Astrocyte of the spinal cord (primary cell): Measurements from ENCODE around the gene NUP42.

Experiments
- DNase-seq: peaks from one replicate; pipeline ENCODE4 v3.0.0; 2011; ENCODE audit warnings: low read depth, low spot score
- H3K4me3 ChIP-seq: 2 replicates; pipeline ENCODE4 v1.5.1; 2011; ENCODE audit warnings: low read depth, mild to moderate bottlenecking, low read length, moderate library complexity
- CTCF ChIP-seq: IDR thresholded peaks from 2 replicates; pipeline ENCODE4 v1.5.1; 2012; ENCODE audit warnings: low read depth, mild to moderate bottlenecking, low read length, inconsistent platforms
- in situ Hi-C: cut with HindIII; loops from 2 replicates; pipeline ENCODE4 v1.10.0; 2017; ENCODE audit warnings: low sequenced_read_pairs

Gene NUP42

GRCh38 chr7:23181684-23182553 lies at the start of gene NUP42:
Gene NUP42 (plus strand): TSS chr7:23182048. CDS start chr7:23182086, 38 bp downstream.
- peak within 1 kb of the TSS; percentile 70 for H3K4me3 ChIP-seq
- in situ Hi-C loops = no loop called here

DNA sequence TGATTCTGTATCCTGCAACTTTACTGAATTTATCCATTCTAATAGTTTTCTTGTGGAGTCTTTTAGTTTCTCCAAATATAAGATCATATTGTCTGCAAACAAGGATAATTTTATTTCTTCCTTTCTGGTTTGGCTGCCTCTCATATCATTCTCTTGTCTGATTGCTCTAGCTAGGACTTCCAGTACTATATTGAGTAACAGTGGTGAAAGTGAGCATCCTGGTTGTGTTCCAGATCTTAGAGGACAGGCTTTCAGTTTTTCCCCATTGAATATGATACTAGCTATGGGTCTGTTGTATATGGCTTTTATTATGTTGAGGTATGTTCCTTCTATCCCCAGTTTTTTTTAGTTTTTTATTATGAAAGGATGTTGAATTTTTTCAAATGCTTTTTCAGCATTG lies 48.1 kb upstream of the NUP42 start:
- no peak for DNase-seq
- no peak for TF ChIP-seq CTCF
- no peak overlapping the region for H3K4me3 ChIP-seq
- in situ Hi-C loops = no loop called here

More at GRCh38 chr7:23181684-23182553, at the start of gene NUP42:
- DNase-seq = peak; percentile 99
- TF ChIP-seq CTCF = no peak

- in situ Hi-C loops = no loop called here
- no peak overlapping the region for H3K4me3 ChIP-seq
- DNase-seq = no peak
- TF ChIP-seq CTCF = no peak
These were observed 46.1 kb upstream of the NUP42 start for GRCh38 chr7:23135755-23136154.

DNA sequence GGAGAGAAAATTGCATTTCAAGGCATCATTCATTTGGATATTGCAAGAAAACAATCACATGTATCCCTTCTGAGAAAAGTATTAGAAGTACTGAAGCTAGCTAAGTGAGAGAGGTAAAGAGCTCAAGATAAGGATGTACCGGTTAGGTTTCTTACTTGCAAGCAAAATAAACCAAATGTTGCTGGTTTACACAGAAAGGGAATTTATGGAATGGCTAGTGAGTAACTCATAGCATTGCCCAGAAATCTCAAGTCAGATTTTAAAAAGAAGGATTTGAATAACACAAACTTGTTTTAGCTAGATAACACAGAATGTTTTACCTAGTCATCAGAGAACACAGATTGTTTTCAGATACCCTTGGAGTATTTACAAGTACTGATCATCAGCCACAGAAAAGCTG lies 45.6 kb upstream of the NUP42 start:
- no peak for TF ChIP-seq CTCF
- no peak overlapping the region for H3K4me3 ChIP-seq
- in situ Hi-C loops = no loop called here
- no peak for DNase-seq

DNA sequence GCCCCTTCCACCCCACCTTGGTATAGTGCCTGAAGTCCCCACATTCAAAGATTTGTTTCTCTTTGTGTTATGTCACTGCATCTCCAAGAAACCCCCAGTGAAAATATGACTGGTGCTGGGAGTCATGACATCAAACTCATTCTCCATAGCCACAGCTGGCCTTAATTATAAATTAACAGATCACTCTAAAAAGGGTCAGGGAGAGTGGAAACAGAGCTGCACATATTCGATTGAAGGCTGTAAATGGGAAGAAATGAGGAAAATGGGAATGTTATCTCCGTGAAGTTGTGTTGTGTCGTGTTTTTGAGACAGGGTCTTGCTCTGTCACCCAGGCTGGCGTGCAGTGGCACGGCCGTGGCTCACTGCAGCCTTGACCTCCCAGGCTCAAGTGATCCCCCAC lies 24.2 kb upstream of the NUP42 start:
- DNase-seq = no peak
- TF ChIP-seq CTCF = no peak

DNA sequence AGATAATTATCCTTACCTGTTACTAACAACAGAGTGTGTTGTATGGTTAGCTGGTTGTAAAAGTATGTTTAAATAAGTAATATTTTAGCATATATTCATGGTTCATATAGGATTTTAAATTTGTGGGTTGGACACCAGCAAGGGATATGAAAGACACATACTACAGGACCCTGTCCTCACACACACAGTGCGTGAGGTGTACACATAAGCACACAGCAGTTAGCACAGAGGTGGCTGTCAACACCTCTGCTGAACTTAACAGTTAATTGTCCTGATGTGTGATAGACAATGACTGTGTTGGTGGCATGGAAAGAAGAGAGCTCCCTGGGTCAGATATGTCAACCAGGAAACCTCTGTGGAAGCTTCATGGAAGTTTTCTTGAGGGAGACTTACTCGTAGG lies 23.3 kb upstream of the NUP42 start:
- no peak for DNase-seq
- in situ Hi-C loops = no loop called here
- no peak overlapping the region for H3K4me3 ChIP-seq
- TF ChIP-seq CTCF = no peak

More for the DNA sequence above, 24.2 kb upstream of the NUP42 start:
- no peak overlapping the region for H3K4me3 ChIP-seq
- in situ Hi-C loops = no loop called here
